HepG2 (cell line): ENCODE data around the gene ACTR10. TPM values are rescaled to one million over a fixed set of nuclear protein-coding genes. Genes with fewer than 3 reads are reported as not detected.
A peak's percentile ranks its signal among the peaks of the same experiment; 100 is the strongest.

ENCODE experiments used
- AHR ChIP-seq: IDR thresholded peaks from 2 replicates; pipeline ENCODE4 v1.6.1; 2018; ENCODE audit warnings: missing genetic modification reagents, missing compliant biosample characterization
- FOXC1 ChIP-seq: sonication (generic); formaldehyde crosslinking; IDR thresholded peaks from 2 replicates; pipeline ENCODE4 v1.8.0; 2022; ENCODE audit warnings: mild to moderate bottlenecking, missing genetic modification reagents, borderline replicate concordance
- HDAC2 ChIP-seq: sonication (generic); formaldehyde crosslinking; IDR thresholded peaks from 2 replicates; pipeline ENCODE4 v1.4.0; 2020; ENCODE audit warnings: missing genetic modification reagents
- HOXA5 ChIP-seq: sonication (generic); formaldehyde crosslinking; IDR thresholded peaks from 2 replicates; pipeline ENCODE4 v1.4.0; 2020; ENCODE audit warnings: missing genetic modification reagents
- MTA3 ChIP-seq: sonication (generic); formaldehyde crosslinking; IDR thresholded peaks from 2 replicates; pipeline ENCODE4 v1.4.0; 2020; ENCODE audit warnings: missing genetic modification reagents
- PCBP1 ChIP-seq: fragments of 200-400 bp; formaldehyde crosslinking; IDR thresholded peaks from 2 replicates; pipeline ENCODE4 v1.6.1; 2017; ENCODE audit warnings: mild to moderate bottlenecking, low read depth, low read length, borderline replicate concordance
- PHF20 ChIP-seq: sonication (generic); formaldehyde crosslinking; IDR thresholded peaks from 2 replicates; pipeline ENCODE4 v1.5.0; 2020; ENCODE audit warnings: mild to moderate bottlenecking, missing genetic modification reagents
- SMYD3 ChIP-seq: sonication (generic); formaldehyde crosslinking; IDR thresholded peaks from 2 replicates; pipeline ENCODE4 v1.8.1; 2023; ENCODE audit warnings: mild to moderate bottlenecking, missing genetic modification reagents
- THYN1 ChIP-seq: sonication (generic); formaldehyde crosslinking; IDR thresholded peaks from 2 replicates; pipeline ENCODE4 v1.8.1; 2023; ENCODE audit warnings: low read depth, mild to moderate bottlenecking, moderate library complexity, missing genetic modification reagents, borderline replicate concordance
- ZNF20 ChIP-seq: sonication (generic); formaldehyde crosslinking; IDR thresholded peaks from 2 replicates; pipeline ENCODE4 v1.4.0; 2020; ENCODE audit warnings: mild to moderate bottlenecking, moderate library complexity, missing genetic modification reagents
- ZNF234 ChIP-seq: sonication (generic); formaldehyde crosslinking; conservative IDR thresholded peaks from 2 replicates; pipeline ENCODE4 v1.5.1; 2020; ENCODE audit warnings: mild to moderate bottlenecking, missing genetic modification reagents
- polyA plus RNA-seq, 8 experiments: library from polyadenylated mRNA; depleted of rRNA in 3 of 8; stranded (reverse) in 7 of 8; unstranded in 1 of 8; fragments of >200 nt; fragmentation: Illumina TruSeq in 4 of 8; extraction: Trizol in 4 of 8; gene quantifications; 2 replicates each; pipeline versions ENCODE4 v1.2.1 to v1.2.3, GENCODE V29; 2011 to 2016; ENCODE audit warnings: low read depth in 4 of 8, missing spikeins in 1 of 8, mixed read lengths in 1 of 8; ENCODE audit not compliant: insufficient read depth in 1 of 8
- total RNA-seq, 5 experiments: library from RNA; depleted of rRNA; stranded (reverse); fragments of >200 nt; fragmentation: Illumina TruSeq; extraction: Trizol; gene quantifications; 2 replicates each; pipeline ENCODE4 v1.2.3, GENCODE V29; 2016; ENCODE audit warnings: low read depth in 1 of 5
- TF ChIP-seq, protein P1 (sequence below): IDR thresholded peaks from 2 replicates; pipeline ENCODE4 v1.4.0; 2020; ENCODE audit warnings: mild to moderate bottlenecking, missing genetic modification reagents
- TF ChIP-seq, protein P2 (sequence below): sonication (generic); formaldehyde crosslinking; IDR thresholded peaks from 2 replicates; pipeline ENCODE4 v1.8.0; 2022; ENCODE audit warnings: mild to moderate bottlenecking, missing genetic modification reagents; ENCODE audit not compliant: insufficient replicate concordance
- TF ChIP-seq, protein P3 (sequence below): sonication (generic); formaldehyde crosslinking; IDR thresholded peaks from 2 replicates; pipeline ENCODE4 v1.4.0; 2020; ENCODE audit warnings: mild to moderate bottlenecking, low read depth, missing genetic modification reagents
- TF ChIP-seq, protein P4 (sequence below): sonication (generic); formaldehyde crosslinking; IDR thresholded peaks from 2 replicates; pipeline ENCODE4 v1.8.0; 2022; ENCODE audit warnings: missing genetic modification reagents, low read depth, mild to moderate bottlenecking, borderline replicate concordance
- TF ChIP-seq, protein P5 (sequence below): sonication (generic); formaldehyde crosslinking; IDR thresholded peaks from 2 replicates; pipeline ENCODE4 v1.4.0; 2020; ENCODE audit warnings: missing genetic modification reagents
- TF ChIP-seq, protein P6 (sequence below): sonication (generic); formaldehyde crosslinking; IDR thresholded peaks from 2 replicates; pipeline ENCODE4 v1.4.0; 2020; ENCODE audit warnings: low read depth, mild to moderate bottlenecking, missing genetic modification reagents

The ACTR10 gene
- total and polyA plus RNA-seq, 2 of the 13 experiments (the other 11 are each of a cell fraction or from before 2014, with no cell fraction given) = 30.0 to 41.3 TPM

DNA sequence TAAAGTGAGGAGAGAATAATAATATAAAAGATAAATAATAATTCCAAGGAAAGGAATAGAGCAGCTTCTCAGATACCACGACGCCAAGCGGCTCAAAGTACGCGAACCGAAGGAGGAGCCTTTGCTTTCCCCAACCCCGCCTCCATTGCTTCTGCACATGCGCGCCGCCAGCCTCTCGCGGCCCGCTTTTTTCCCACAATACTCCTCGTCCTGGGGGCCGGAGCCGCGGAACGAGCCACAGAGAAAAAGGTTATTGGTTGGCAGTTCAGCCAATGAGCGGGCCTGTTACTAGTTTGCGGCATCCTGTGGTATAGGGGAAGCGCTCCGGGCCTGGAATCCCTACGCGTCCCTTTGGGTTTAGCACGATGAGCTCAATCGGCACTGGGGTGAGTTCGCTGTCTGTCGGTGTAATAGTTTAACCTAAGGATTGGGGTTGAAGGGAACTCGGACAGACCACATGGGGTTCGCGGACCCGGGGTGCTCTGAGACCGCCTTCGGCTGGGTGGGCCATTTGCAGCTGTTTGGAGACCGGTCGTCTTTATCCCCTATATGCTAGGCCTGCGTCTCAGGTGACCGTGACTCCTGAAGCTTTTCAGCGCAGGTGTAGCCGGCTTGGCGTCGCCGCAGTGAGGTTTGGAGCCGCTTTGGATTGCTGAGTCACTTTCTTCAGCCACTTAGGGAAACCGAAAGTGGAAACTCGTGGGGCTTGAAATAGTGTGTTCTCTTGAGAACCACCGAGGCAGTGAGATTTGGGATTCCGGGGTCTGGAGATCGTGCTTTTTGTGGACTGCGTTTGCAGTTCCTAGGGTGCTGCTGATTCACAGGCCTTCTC, 44.8 kb downstream of the ACTR10 start, which contains the start of gene PSMA3 (continued):
- TF ChIP-seq, protein P1, sequence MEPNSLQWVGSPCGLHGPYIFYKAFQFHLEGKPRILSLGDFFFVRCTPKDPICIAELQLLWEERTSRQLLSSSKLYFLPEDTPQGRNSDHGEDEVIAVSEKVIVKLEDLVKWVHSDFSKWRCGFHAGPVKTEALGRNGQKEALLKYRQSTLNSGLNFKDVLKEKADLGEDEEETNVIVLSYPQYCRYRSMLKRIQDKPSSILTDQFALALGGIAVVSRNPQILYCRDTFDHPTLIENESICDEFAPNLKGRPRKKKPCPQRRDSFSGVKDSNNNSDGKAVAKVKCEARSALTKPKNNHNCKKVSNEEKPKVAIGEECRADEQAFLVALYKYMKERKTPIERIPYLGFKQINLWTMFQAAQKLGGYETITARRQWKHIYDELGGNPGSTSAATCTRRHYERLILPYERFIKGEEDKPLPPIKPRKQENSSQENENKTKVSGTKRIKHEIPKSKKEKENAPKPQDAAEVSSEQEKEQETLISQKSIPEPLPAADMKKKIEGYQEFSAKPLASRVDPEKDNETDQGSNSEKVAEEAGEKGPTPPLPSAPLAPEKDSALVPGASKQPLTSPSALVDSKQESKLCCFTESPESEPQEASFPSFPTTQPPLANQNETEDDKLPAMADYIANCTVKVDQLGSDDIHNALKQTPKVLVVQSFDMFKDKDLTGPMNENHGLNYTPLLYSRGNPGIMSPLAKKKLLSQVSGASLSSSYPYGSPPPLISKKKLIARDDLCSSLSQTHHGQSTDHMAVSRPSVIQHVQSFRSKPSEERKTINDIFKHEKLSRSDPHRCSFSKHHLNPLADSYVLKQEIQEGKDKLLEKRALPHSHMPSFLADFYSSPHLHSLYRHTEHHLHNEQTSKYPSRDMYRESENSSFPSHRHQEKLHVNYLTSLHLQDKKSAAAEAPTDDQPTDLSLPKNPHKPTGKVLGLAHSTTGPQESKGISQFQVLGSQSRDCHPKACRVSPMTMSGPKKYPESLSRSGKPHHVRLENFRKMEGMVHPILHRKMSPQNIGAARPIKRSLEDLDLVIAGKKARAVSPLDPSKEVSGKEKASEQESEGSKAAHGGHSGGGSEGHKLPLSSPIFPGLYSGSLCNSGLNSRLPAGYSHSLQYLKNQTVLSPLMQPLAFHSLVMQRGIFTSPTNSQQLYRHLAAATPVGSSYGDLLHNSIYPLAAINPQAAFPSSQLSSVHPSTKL = peak; percentile 24; the same call in 1 of the 2 replicates
- TF ChIP-seq, protein P2, sequence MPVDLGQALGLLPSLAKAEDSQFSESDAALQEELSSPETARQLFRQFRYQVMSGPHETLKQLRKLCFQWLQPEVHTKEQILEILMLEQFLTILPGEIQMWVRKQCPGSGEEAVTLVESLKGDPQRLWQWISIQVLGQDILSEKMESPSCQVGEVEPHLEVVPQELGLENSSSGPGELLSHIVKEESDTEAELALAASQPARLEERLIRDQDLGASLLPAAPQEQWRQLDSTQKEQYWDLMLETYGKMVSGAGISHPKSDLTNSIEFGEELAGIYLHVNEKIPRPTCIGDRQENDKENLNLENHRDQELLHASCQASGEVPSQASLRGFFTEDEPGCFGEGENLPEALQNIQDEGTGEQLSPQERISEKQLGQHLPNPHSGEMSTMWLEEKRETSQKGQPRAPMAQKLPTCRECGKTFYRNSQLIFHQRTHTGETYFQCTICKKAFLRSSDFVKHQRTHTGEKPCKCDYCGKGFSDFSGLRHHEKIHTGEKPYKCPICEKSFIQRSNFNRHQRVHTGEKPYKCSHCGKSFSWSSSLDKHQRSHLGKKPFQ = no peak
- TF ChIP-seq AHR (CRISPR knock-in tag) = 0 out of 2 replicates have a peak, but pooled peaks have one; percentile 72
- peak; percentile 21; the same call in 1 of the 2 replicates for TF ChIP-seq HDAC2 (CRISPR knock-in tag)
- no peak for TF ChIP-seq THYN1
- no peak for TF ChIP-seq MTA3
- TF ChIP-seq, protein P3, sequence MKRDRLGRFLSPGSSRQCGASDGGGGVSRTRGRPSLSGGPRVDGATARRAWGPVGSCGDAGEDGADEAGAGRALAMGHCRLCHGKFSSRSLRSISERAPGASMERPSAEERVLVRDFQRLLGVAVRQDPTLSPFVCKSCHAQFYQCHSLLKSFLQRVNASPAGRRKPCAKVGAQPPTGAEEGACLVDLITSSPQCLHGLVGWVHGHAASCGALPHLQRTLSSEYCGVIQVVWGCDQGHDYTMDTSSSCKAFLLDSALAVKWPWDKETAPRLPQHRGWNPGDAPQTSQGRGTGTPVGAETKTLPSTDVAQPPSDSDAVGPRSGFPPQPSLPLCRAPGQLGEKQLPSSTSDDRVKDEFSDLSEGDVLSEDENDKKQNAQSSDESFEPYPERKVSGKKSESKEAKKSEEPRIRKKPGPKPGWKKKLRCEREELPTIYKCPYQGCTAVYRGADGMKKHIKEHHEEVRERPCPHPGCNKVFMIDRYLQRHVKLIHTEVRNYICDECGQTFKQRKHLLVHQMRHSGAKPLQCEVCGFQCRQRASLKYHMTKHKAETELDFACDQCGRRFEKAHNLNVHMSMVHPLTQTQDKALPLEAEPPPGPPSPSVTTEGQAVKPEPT (CRISPR knock-in tag) = no peak
- TF ChIP-seq, protein P4, sequence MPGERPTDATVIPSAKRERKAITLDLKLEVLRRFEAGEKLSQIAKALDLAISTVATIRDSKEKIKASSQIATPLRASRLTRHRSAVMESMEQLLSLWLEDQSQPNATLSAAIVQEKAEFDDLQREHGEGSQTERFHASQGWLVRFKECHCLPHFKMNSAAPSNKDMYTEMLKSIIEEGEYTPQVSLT = no peak
- TF ChIP-seq ZNF20 (CRISPR knock-in tag) = no peak
- peak; percentile 80 for TF ChIP-seq PHF20
- TF ChIP-seq FOXC1 = no peak
- TF ChIP-seq ZNF234 (CRISPR knock-in tag) = no peak
- TF ChIP-seq HOXA5 (CRISPR knock-in tag) = peak; percentile 50; the same call in 1 of the 2 replicates
- peak; percentile 46 for TF ChIP-seq SMYD3 (CRISPR knock-in tag)
- TF ChIP-seq PCBP1 = 0 out of 2 replicates have a peak, but pooled peaks have one; percentile 67
- TF ChIP-seq, protein P5, sequence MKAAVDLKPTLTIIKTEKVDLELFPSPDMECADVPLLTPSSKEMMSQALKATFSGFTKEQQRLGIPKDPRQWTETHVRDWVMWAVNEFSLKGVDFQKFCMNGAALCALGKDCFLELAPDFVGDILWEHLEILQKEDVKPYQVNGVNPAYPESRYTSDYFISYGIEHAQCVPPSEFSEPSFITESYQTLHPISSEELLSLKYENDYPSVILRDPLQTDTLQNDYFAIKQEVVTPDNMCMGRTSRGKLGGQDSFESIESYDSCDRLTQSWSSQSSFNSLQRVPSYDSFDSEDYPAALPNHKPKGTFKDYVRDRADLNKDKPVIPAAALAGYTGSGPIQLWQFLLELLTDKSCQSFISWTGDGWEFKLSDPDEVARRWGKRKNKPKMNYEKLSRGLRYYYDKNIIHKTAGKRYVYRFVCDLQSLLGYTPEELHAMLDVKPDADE (CRISPR knock-in tag) = no peak
- TF ChIP-seq, protein P6, sequence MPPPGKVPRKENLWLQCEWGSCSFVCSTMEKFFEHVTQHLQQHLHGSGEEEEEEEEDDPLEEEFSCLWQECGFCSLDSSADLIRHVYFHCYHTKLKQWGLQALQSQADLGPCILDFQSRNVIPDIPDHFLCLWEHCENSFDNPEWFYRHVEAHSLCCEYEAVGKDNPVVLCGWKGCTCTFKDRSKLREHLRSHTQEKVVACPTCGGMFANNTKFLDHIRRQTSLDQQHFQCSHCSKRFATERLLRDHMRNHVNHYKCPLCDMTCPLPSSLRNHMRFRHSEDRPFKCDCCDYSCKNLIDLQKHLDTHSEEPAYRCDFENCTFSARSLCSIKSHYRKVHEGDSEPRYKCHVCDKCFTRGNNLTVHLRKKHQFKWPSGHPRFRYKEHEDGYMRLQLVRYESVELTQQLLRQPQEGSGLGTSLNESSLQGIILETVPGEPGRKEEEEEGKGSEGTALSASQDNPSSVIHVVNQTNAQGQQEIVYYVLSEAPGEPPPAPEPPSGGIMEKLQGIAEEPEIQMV (CRISPR knock-in tag) = peak; percentile 29; the same call in 1 of the 2 replicates
